ENCODE data around the gene SGSM1.

DNA sequence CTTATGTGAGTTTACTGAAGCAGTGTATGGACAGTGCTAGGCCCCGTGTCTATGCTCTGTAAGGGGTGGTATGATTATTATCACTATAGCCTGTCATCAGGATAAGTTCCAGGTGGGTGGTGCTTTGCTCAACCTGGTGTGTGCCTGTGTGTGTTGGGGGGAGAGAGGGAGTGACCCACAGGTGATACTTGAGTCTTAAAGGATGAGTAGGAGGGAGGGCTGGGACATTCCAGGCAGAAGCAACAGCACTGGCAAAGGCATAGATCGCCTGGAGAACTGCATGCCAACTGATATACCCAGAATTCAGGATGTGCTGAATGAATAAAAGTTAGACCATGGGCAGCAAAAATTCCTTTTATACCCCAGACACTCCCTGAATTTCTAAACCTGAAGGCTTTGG is 151.0 kb downstream of the SGSM1 start:
- TF ChIP-seq CTCF (IDR thresholded peaks at IDR 0.05; ENCODE audit: low read depth, low read length, poor library complexity, severe bottlenecking) (no peak), EZH2phosphoT487 (IDR thresholded peaks at IDR 0.05; ENCODE audit: borderline replicate concordance, low read length) (no peak)

All from DOHH2 (cell line).